ENCODE data around the gene SERTM1. TPM values are rescaled to one million over a fixed set of nuclear protein-coding genes. Genes with fewer than 3 reads are reported as not detected.

SERTM1 gene
- total RNA-seq, 1 donor from 2014 or later: 1.7 TPM

DNA sequence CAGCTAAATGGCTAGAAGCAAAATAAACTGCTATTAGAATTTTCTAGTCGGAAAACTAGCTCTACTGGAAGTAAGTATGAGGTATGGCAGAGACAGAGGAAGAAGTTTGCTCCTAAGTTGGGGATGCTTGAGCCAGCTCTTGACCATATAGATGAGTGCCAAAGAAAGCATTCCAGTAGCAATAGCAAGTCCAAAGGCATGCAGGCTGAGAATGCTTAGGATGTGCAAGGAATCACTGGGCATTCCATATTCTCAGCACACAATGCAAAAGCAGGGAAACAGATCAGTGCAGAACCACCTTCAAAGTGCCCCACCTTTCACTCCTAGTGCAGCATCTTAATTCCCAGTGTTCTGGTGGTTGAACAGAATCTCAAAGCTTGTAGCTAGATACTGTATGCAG lies 32.9 kb downstream of the SERTM1 start:
- ATAC-seq (no peak), DNase-seq (ENCODE audit: low spot score) (no peak)
- intact Hi-C loops (cut with DNase I): no loop called here

DNA sequence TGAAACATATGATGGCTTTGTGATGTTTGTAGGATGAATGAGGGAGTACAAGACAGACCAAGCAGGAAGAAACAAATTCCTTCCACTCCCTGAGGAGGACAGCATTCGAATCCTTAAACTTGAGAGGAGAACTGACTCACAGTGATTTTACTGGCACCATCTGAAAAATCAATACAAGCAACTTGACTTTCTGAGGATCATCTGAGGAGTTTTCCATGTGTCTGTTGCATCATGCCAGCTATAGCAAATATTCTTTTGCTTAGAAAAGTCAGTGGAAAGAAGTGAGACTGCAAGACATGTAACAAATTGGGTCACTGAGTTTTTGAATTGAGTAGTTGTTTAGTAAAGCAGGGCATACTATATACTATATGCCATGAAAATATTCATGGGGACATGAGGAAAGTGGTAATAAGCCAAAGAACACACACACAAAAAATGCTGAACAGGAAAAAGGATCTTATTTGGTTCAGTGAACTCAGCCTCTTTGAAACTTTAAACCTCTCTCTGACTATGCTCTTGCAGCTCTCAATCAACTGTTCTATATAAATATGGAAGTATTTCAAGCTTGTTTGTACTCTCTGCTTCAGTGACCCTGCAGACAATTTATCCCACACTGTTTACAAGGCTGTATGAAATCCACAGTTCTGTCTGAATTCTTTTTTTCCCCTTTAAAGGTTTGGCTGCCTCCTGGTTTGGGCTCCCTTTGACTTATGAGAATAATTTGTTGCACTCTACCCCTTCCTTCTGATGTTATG lies 35.5 kb downstream of the SERTM1 start:
- DNase-seq (ENCODE audit: low spot score) (no peak), ATAC-seq (no peak)
- intact Hi-C loops (cut with DNase I): no loop called here

DNA sequence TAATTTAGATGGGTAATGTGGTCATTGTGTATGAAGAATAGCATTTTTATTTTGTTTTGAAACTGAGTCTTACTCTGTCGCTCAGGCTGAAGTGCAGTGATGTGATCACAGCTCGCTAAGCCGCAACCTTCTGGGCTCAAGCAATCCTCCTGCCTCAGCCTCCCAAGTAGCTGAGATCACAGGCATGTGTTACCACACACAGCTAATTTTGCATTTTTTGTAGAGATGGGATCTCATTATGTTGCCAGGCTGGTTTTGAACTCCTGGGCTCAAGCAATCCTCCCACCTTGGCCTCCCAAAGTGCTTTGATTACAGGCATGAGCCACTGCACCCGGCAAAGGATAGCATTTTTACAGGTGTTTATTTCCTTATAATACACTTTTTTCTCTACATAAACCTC lies 36.6 kb downstream of the SERTM1 start:
- no peak for ATAC-seq
- no peak for DNase-seq (ENCODE audit: low spot score)
- intact Hi-C loops (cut with DNase I): no loop called here

DNA sequence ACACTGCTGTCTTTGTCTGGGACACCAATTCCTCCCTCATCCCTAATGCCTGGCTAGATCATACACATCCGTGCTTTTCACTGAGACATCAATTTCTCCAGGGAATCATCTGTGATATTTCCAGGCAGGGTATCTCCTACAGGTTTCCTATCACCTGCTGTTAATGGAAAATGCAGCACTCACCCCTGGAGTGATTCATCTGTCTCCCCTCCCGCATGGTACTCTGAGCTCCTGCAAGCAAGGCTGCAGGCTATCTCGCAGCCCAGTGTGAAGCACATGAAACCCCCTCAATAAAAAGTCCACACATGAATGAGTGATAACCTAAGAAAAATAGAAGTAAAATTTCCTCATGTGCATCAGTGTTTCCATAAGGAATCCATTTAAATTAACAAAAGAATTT lies 38.5 kb downstream of the SERTM1 start:
- ATAC-seq (no peak), DNase-seq (ENCODE audit: low spot score) (no peak)
- intact Hi-C loops (cut with DNase I): no loop called here

DNA sequence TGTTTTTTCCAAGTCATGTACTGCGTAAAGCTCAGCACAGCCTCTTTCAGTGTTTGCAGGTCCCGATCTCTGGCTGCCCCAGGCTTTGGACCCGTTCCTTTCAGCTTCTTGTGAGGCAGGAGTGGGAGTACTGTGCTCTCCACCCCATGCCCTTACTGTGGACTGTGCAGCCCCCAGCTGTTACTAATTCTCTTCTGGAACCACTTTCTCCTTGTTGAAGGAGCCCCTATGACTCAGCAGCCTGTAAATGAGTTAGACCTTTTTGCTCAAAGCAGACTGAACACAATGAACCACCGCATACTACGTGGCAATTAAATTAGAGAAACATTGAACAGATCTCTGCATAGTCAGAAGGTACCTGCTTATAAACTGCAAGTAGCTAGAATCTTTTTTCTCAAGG lies 39.0 kb downstream of the SERTM1 start:
- intact Hi-C loops (cut with DNase I): no loop called here
- DNase-seq (ENCODE audit: low spot score) (no peak), ATAC-seq (peak; percentile 76)

DNA sequence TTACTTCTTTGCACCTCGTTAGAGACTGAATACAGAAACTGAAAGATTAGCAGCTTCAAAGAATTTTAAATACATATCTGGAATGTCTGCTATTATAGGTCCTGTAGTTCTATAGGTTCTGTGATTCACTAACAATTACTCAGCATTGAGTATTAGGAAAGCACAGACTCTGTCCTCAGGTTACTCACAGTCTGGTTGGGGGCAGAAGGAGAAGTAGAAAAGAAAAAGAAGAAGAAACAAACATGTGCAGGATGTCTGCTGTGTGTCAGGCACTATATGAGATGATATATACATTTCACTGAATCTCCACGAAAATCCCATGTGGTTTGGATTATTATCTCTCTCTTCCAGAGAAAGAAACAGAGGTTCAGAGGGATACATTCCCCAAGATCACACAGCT lies 40.1 kb downstream of the SERTM1 start:
- ATAC-seq: no peak
- intact Hi-C loops (cut with DNase I): no loop called here
- DNase-seq (ENCODE audit: low spot score): no peak

DNA sequence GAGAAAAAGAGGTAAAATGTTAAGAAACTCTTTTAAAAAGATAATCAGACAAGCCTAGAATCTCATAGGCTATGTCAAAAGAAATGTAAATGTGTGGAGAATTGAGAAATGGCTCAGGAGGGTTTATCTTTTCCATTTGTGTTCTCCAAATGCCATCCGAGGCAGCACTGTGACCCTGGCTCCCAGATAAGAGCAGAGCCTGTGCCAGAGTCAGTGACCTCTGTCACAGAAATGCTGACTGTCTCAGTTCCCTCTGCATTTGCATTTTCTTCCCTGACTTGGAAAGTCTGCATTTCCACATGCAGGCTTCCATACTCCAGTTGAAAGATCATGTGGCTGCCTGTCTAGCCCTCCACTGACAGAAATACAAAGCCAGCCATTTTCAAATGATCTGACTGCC lies 42.0 kb downstream of the SERTM1 start:
- DNase-seq (ENCODE audit: low spot score): no peak
- intact Hi-C loops (cut with DNase I): no loop called here
- ATAC-seq: no peak

DNA sequence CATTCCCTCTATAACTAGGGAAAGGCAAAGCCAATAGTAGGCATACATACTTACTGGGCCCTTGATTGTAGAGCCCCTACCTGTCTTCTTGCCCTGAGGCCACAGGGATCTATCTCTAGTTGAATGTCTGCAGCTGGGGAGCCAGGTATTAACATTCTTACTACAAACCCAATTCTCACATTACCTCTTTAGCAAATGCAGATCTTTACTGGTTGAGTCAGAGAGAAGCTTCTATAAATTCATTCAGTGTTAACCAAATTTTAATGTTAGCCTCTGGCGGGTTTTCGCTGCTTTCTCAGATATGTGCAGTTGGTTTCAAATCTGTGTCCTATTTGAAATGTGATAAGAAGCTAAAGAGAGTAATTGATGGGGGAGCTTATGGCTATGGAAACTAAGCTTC lies 43.2 kb downstream of the SERTM1 start:
- intact Hi-C loops (cut with DNase I): no loop called here
- DNase-seq (ENCODE audit: low spot score) (no peak), ATAC-seq (no peak)

DNA sequence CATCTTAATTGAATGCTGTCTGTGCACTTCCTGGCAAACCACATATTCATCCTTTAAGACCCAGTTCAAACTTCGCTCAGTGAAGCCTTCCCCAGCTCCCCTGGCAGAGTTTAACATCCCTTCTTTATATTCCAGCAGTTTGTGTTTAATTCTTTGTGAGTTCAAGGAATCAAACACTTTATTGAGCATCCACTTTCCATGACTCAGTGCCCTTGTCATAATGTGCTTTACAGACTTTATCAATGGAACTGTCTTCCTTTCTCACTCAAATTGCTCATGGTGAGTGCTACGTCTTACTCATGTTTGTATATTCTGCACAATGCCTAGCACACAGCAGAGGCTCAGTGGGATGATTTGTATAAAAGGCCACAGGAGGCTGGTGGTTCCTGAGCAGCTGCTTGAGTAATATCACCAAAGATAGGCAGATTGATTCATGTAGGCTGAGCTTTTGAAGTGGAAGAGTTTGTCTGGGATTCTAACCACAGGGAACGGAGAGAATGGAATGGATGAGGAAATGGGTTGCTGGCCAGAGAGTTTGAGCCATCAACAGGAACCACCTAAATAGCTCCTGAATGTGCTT lies 44.2 kb downstream of the SERTM1 start:
- ATAC-seq: no peak
- no peak for DNase-seq (ENCODE audit: low spot score)
- intact Hi-C loops (cut with DNase I): no loop called here

DNA sequence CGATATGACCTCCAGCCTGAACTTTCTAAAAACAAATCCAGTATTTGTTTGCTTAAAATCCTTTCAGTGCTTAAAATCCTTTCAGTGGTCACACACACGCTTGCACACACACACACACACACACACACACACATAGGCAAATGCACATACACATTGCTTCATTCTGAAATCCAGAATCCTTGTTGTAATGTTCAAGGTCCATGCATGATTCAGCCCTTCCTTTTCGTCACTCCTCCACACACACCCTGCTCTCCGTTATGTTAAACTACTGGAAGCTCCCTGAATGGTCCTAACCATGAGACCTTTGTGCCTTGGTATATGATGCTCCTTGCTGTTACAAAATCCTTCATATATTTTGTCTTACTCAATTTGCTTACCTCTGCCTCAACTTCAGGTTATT lies 44.9 kb downstream of the SERTM1 start:
- DNase-seq (ENCODE audit: low spot score) (no peak), ATAC-seq (no peak)
- intact Hi-C loops (cut with DNase I): no loop called here

DNA sequence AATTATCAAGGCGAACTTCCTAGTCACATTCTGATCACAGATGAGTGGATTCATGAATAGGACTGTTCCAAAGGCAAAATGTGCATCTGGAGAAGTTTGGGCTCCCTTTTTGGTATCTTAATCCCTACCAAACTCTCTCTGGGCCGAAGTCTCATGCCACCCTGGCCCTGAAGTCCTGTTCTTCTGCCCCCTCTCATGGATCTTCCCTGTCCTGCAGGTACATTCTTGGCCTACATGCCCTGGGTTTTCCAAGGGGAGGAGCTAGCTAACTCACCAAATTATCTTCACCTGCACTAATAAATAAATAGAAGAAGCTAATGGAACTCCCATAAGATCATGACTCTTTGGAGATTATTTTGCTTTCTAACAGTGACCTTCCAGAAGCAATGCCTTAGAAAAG lies 50.3 kb downstream of the SERTM1 start:
- no peak for DNase-seq (ENCODE audit: low spot score)

DNA sequence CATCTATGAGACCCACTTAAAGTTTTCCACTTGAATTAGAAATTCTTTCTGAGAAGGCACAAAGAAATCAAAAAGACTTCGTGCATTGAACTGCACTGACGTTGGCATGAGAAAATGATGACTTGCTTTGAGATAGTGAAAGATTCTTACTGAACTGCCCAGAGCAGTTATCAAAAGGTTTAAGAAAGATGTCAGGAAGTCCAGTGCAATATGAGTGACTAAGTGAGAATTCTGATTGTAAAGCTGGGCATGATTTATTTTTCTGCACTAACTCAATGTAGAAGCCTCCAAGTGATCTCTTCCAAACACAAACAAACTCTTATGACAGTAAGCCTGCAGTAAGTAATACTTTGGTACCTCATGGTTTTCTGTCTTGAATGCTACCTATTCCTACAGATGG lies 52.1 kb downstream of the SERTM1 start:
- intact Hi-C loops (cut with DNase I): no loop called here
- ATAC-seq: no peak
- no peak for DNase-seq (ENCODE audit: low spot score)

More for the DNA sequence above, 50.3 kb downstream of the SERTM1 start:
- ATAC-seq: no peak
- intact Hi-C loops (cut with DNase I): no loop called here

DNA sequence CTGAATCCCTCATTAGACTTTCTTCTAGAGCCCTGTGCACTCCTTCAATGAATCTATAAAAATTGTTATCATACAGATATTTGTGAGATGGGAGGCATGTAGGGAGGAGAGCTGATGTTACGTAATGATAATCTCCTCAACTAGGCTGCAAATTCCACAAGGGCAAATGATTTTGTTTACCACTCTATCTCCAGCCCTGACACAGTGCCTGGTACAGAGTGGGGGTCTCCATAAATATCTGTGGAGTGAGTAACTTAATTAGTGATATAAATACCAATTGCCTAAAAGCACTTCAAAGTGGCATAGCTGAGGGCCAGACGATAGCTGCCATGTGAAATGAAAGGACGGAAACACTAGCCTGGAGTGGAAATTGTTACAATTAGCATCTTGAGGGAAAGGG lies 54.2 kb downstream of the SERTM1 start:
- intact Hi-C loops (cut with DNase I): no loop called here
- no peak for ATAC-seq
- no peak for DNase-seq (ENCODE audit: low spot score)

DNA sequence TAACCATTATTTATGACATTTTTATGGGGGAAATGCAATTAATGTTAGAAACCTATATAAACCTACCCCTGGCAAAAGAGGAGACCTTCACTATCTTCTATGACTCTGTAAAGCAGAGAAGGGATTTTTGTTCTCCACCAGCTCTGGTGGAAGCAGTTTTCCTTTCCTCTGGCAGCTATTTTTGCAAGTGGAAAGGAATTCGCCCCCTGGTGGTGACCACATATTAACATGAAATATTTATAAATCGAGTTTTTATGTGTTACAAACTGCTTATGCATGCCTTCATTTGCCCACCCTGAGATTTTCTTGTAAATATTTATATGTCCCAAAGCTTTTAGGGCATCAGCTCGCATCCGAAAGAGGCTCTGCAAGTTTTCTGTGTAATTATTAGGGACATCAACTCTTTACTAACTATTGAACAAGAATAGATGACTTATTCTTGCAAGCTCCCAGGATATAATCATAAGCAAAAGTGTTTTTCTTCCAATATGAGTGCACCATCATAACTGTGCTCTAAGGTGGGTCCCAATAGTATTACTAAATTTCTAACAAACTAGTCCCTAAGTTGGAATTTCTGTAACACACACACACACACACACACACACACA lies 62.4 kb downstream of the SERTM1 start:
- ATAC-seq (peak; percentile 48), DNase-seq (ENCODE audit: low spot score) (peak; percentile 71)
- intact Hi-C loops (cut with DNase I): loop anchor here (10.0 kb wide), 1 partner anchor 311 kb away; no protein-coding TSS in a partner anchor

DNA sequence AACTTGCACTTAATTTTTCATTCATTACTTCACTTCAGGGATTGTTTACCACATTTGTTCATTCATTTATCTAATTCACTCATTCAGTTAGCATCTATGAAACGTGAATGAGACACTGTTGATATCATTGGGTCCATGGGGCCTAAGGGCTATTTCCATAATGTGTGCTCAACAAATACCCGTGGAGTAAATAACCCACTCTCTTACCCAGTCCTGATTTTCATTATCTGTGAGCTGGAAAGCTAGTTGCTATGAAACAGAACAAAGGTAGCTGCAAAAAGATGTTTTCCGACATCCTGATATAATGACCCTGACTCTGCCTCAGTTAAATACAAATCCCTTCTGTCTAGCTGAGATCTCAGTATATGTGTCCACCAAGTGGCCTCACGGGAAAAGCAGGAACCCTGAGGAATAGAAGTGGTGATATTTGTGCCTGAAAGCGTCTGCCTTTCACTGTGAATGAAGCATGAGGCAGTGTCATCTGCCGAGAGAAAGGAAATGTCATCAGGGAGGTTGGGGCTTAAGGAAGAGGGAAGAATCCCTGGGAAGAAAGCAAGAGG lies 63.8 kb downstream of the SERTM1 start:
- ATAC-seq: no peak
- intact Hi-C loops (cut with DNase I): loop anchor here (10.0 kb wide), 1 partner anchor 313 kb away; no protein-coding TSS in a partner anchor
- DNase-seq (ENCODE audit: low spot score): no peak

DNA sequence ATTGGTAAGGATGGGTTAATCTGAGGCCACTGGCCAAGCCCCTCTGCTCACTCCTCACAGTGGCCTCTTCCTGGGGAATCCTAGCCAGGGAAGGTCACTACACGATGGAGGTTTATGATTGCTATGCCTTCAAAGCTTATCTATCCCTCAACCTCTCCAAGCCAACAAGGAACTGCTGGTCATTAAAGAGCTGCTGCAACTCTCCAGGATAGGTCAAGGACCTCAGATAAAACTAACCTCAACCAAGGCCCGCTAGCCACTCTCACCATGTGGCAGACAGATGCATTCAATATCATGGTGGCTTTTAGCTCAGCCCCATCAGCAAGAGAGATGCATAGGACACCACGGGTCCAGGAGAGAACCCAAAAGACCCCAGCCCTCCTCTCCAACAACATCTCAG lies 71.6 kb downstream of the SERTM1 start:
- intact Hi-C loops (cut with DNase I): no loop called here
- no peak for ATAC-seq
- no peak for DNase-seq (ENCODE audit: low spot score)

DNA sequence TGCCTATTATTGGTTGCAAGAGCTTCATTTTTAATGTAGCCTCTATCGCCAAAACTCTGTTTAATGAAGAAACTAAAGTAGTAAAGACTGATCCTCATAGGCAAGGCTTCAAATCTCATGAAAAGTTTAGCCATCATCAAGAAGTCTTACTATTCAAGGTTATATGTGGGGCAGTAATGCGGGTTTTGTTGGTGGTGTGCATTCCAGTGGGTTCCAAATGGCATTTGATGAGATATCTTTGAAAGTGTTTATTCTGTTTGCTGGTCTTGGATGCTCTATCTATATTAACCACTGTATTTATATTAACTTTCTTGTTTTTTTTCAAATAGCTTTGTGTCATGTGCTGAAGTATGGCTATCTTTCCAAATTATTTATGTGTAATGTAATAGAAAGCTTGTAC lies 72.2 kb downstream of the SERTM1 start:
- no peak for DNase-seq (ENCODE audit: low spot score)
- intact Hi-C loops (cut with DNase I): no loop called here

More for the DNA sequence above, 72.2 kb downstream of the SERTM1 start:
- no peak for ATAC-seq

Data from sciatic nerve (tissue), 2 donors.